Mammary epithelial cell (primary cell): Measurements from ENCODE around the gene CALR.

Experiments
- CTCF ChIP-seq, 2 donors: IDR thresholded peaks in 1 of 2; conservative IDR thresholded peaks in 1 of 2; 2 replicates each; pipeline ENCODE4 v1.5.1; 2011 to 2012; ENCODE audit warnings: inconsistent platforms in 2 of 2, low read length in 2 of 2, mild to moderate bottlenecking in 2 of 2, control low read depth in 1 of 2, low read depth in 1 of 2; ENCODE audit not compliant: insufficient read depth in 1 of 2; ENCODE audit errors: extremely low read depth in 1 of 2
- EZH2 ChIP-seq: IDR thresholded peaks from 2 replicates; pipeline ENCODE4 v1.6.1; 2012; ENCODE audit warnings: low read length, inconsistent platforms, borderline replicate concordance

GRCh38 chr19:12983542-12984142 is 45.2 kb downstream of the CALR start:
- TF ChIP-seq CTCF (conservative IDR thresholded peaks at IDR 0.05 in 1 of 2, IDR thresholded peaks at IDR 0.05 in 1 of 2; ENCODE audit: extremely low read depth in 1 of 2, insufficient read depth in 1 of 2, low read depth in 1 of 2, low read length in 2 of 2), result peak; percentile 73 to 91
- no peak for TF ChIP-seq EZH2
